ENCODE measurements around the gene SIPA1L3.

DNA sequence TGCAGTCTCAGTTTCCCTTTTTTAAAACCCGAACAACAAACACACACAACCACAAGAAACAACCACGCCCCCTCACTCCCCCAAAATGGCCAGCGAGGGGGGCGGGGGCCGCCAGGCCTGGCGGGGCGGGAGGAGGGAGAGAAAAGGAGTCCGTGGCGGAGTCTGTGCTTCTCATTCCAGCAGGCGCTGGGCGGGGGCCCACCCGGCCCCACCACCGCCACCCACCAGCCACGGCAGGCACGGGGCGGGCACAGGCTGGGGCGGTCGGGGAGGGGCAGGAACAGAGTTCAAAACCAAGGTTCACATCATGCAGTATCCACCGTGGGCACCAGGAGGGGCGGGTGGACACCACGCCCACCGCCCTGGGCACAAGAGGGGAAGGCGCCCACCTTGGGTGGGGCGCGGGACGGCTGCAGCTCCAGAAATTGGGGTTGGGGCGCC is 304.2 kb downstream of the SIPA1L3 start:
- TF ChIP-seq ZNF274 (IDR thresholded peaks at IDR 0.05; ENCODE audit: low read depth, low read length) (no peak), YY1 (IDR thresholded peaks at IDR 0.05; ENCODE audit: insufficient read depth, insufficient read length) (no peak), SUZ12 (IDR thresholded peaks at IDR 0.05; ENCODE audit: extremely low read depth, insufficient read depth, insufficient read length) (no peak)
